ENCODE measurements around the gene HOXC11.

Gene HOXC11

GRCh38 chr12:54011665-54012532, 39.0 kb downstream of the HOXC11 start:
- DNase-seq: no peak

- no peak for DNase-seq
These were observed 39.9 kb downstream of the HOXC11 start for GRCh38 chr12:54012631-54013409.

- no peak for DNase-seq
These were observed 41.6 kb downstream of the HOXC11 start for GRCh38 chr12:54014377-54015017.

- DNase-seq: no peak
These were observed 42.3 kb downstream of the HOXC11 start for GRCh38 chr12:54015018-54015931.

- no peak for DNase-seq
These were observed 43.1 kb downstream of the HOXC11 start for GRCh38 chr12:54016051-54016450.

- no peak for DNase-seq
These were observed 43.6 kb downstream of the HOXC11 start for GRCh38 chr12:54016478-54016964.

- DNase-seq: no peak
These were observed 44.3 kb downstream of the HOXC11 start for GRCh38 chr12:54017027-54017788.

- DNase-seq: no peak
These were observed 45.0 kb downstream of the HOXC11 start for GRCh38 chr12:54017878-54018467.

GRCh38 chr12:54018468-54018984, 45.6 kb downstream of the HOXC11 start:
- DNase-seq: no peak

- no peak for DNase-seq
These were observed 46.3 kb downstream of the HOXC11 start for GRCh38 chr12:54019091-54019811.

- no peak for DNase-seq
These were observed 47.1 kb downstream of the HOXC11 start for GRCh38 chr12:54019924-54020590.

- DNase-seq: no peak
These were observed 47.9 kb downstream of the HOXC11 start for GRCh38 chr12:54020591-54021405.

GRCh38 chr12:54021432-54022013, 48.6 kb downstream of the HOXC11 start:
- DNase-seq: no peak

GRCh38 chr12:54022960-54023884, 50.3 kb downstream of the HOXC11 start:
- DNase-seq: no peak

GRCh38 chr12:54024127-54024526, 51.2 kb downstream of the HOXC11 start:
- DNase-seq: no peak

GRCh38 chr12:54024581-54025305, 51.8 kb downstream of the HOXC11 start:
- DNase-seq: no peak

Data from SIG-M5 (cell line).